ENCODE data around the gene ADAMTS8.

- TF ChIP-seq ZNF274 (IDR thresholded peaks at IDR 0.05; ENCODE audit: low read depth, low read length) (no peak), YY1 (IDR thresholded peaks at IDR 0.05; ENCODE audit: insufficient read depth, insufficient read length) (no peak)
These were observed 44.1 kb upstream of the ADAMTS8 start for GRCh38 chr11:130472434-130472961.
